SK-N-MC (cell line): ENCODE results near the gene VSIG10.
A peak's percentile ranks its signal among the peaks of the same experiment; 100 is the strongest.

ENCODE experiments used
- DNase-seq: peaks from one replicate; pipeline ENCODE4 v3.0.0-alpha.2; 2011; ENCODE audit warnings: low read depth, low spot score
- H3K27ac ChIP-seq: fragments of 200-600 bp; sonication (generic); 2 replicates; pipeline ENCODE4 v1.5.1; 2016; ENCODE audit warnings: mixed run types
- H3K36me3 ChIP-seq: fragments of 200-600 bp; sonication (generic); 2 replicates; pipeline ENCODE4 v1.6.1; 2017; ENCODE audit warnings: antibody characterized with exemption, low read length, mixed read lengths; ENCODE audit not compliant: insufficient read depth
- H3K4me3 ChIP-seq: fragments of 200-600 bp; sonication (generic); 2 replicates; pipeline ENCODE4 v1.5.1; 2016
- H3K9ac ChIP-seq: fragments of 200-600 bp; sonication (generic); 2 replicates; pipeline ENCODE4 v1.8.0; 2017; ENCODE audit warnings: mixed run types, mixed read lengths; ENCODE audit not compliant: insufficient read length
- H3K9me3 ChIP-seq: fragments of 200-600 bp; sonication (generic); 2 replicates; pipeline ENCODE4 v1.6.1; 2017; ENCODE audit warnings: low read depth, mild to moderate bottlenecking, antibody characterized with exemption, low read length, moderate library complexity, mixed read lengths
- EZH2 ChIP-seq: fragments of 200-600 bp; sonication (generic); IDR thresholded peaks from one replicate; pipeline ENCODE4 v1.6.1; 2017; ENCODE audit warnings: antibody characterized with exemption
- FOXP2 ChIP-seq: optimal IDR thresholded peaks from 2 replicates; pipeline ENCODE3; 2011; ENCODE audit warnings: mild to moderate bottlenecking, moderate library complexity; ENCODE audit not compliant: insufficient read depth; ENCODE audit errors: extremely low read length, control extremely low read depth
- POLR2AphosphoS5 ChIP-seq: IDR thresholded peaks from 2 replicates; pipeline ENCODE4 v1.6.1; 2012; ENCODE audit warnings: mild to moderate bottlenecking, low read depth, low read length, borderline replicate concordance

The VSIG10 gene

GRCh38 chr12:118020036-118020435 lies 83.8 kb downstream of the VSIG10 start:
- H3K27ac ChIP-seq, result no peak overlapping the region
- H3K36me3 ChIP-seq, result peaks cover 62% of the 10 kb centered on the region
- TF ChIP-seq POLR2AphosphoS5 (no peak), EZH2 (no peak), FOXP2 (no peak)
- DNase-seq, result no peak
- no peak overlapping the region for H3K4me3 ChIP-seq
- H3K9me3 ChIP-seq, result no peaks in the 10 kb centered on the region
- no peak overlapping the region for H3K9ac ChIP-seq

GRCh38 chr12:118017926-118018325 lies 85.9 kb downstream of the VSIG10 start:
- peak overlapping the region; percentile 93 for H3K4me3 ChIP-seq
- peaks cover 51% of the 10 kb centered on the region for H3K36me3 ChIP-seq
- no peak for DNase-seq
- peak overlapping the region; percentile 98 for H3K9ac ChIP-seq
- H3K27ac ChIP-seq, result no peak overlapping the region
- no peaks in the 10 kb centered on the region for H3K9me3 ChIP-seq
- TF ChIP-seq EZH2 (no peak), POLR2AphosphoS5 (no peak), FOXP2 (no peak)

- H3K4me3 ChIP-seq, result peak within 1 kb of the TSS; percentile 93
- peaks cover 39% of the 10 kb centered on the region for H3K36me3 ChIP-seq
- peak; percentile 50 for DNase-seq
- TF ChIP-seq POLR2AphosphoS5 (peak; percentile 91), FOXP2 (no peak), EZH2 (no peak)
- no peaks in the 10 kb centered on the region for H3K9me3 ChIP-seq
- peak within 1 kb of the TSS; percentile 36; the same call in 1 of the 2 replicates for H3K27ac ChIP-seq
- H3K9ac ChIP-seq, result peak within 1 kb of the TSS; percentile 98
Measured at GRCh38 chr12:118016424-118017264, 87.2 kb downstream of the VSIG10 start, which contains the start of gene RFC5. Gene RFC5, plus strand, starts transcription at chr12:118016703. Its CDS starts 125 bp downstream, at chr12:118016828.

- Histone ChIP-seq H3K27ac (no peak overlapping the region), H3K36me3 (peaks cover 32% of the 10 kb centered on the region), H3K9ac (peak overlapping the region; percentile 28), H3K9me3 (no peaks in the 10 kb centered on the region), H3K4me3 (peak overlapping the region; percentile 93)
- TF ChIP-seq FOXP2, result no peak
- no peak for TF ChIP-seq EZH2
- TF ChIP-seq POLR2AphosphoS5, result no peak
- DNase-seq, result no peak
Measured at GRCh38 chr12:118015944-118016343, 87.9 kb downstream of the VSIG10 start.

- no peaks in the 10 kb centered on the region for H3K9me3 ChIP-seq
- peaks cover 26% of the 10 kb centered on the region for H3K36me3 ChIP-seq
- TF ChIP-seq POLR2AphosphoS5, result no peak
- TF ChIP-seq EZH2, result no peak
- TF ChIP-seq FOXP2, result no peak
- H3K9ac ChIP-seq, result no peak overlapping the region
- no peak for DNase-seq
- no peak overlapping the region for H3K4me3 ChIP-seq
- H3K27ac ChIP-seq, result no peak overlapping the region
Measured at GRCh38 chr12:118015306-118015705, 88.5 kb downstream of the VSIG10 start.
